ENCODE results near the gene TARS3.

DNA sequence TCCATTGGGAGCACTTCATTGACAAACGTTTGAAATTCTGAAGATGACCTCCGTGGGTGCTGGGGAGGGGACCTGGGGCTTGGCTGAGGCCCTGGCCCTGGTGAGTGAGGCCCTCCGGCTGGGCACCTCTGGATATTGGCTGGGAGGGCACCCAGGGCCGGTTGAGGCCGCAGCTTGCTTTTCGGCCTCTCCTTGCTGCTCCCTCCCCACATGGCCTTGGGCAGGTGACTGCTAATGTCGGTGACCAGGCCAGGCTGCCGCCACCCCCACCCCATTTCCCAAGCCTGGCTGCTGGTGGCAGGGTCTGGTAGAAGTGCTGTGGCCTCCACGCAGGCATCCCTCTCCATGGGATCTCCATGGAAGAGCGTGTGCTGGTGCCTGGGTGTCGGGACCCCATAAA is 111.6 kb downstream of the TARS3 start:
- TF ChIP-seq, protein P1, sequence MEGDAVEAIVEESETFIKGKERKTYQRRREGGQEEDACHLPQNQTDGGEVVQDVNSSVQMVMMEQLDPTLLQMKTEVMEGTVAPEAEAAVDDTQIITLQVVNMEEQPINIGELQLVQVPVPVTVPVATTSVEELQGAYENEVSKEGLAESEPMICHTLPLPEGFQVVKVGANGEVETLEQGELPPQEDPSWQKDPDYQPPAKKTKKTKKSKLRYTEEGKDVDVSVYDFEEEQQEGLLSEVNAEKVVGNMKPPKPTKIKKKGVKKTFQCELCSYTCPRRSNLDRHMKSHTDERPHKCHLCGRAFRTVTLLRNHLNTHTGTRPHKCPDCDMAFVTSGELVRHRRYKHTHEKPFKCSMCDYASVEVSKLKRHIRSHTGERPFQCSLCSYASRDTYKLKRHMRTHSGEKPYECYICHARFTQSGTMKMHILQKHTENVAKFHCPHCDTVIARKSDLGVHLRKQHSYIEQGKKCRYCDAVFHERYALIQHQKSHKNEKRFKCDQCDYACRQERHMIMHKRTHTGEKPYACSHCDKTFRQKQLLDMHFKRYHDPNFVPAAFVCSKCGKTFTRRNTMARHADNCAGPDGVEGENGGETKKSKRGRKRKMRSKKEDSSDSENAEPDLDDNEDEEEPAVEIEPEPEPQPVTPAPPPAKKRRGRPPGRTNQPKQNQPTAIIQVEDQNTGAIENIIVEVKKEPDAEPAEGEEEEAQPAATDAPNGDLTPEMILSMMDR (IDR thresholded peaks at IDR 0.05), result no peak
- TF ChIP-seq POLR2A (IDR thresholded peaks at IDR 0.05), result no peak
